ENCODE results near the gene ASAP2. TPM values are rescaled to one million over a fixed set of nuclear protein-coding genes. Genes with fewer than 3 reads are reported as not detected.

Gene ASAP2
- total RNA-seq, 1 donor: 66.2 TPM

GRCh38 chr2:9240745-9241144, 34.1 kb downstream of the ASAP2 start:
- peaks cover 99% of the 10 kb centered on the region for H3K79me2 ChIP-seq (ENCODE audit: insufficient read depth, low read length)
- no peaks in the 10 kb centered on the region for H3K27me3 ChIP-seq (ENCODE audit: insufficient read depth, low read length)
- peak overlapping the region; percentile 25 for H3K27ac ChIP-seq (ENCODE audit: low read depth, low read length)
- DNase-seq (ENCODE audit: insufficient read length, low spot score, missing footprints): no peak
- peak overlapping the region; percentile 19 for H3K4me2 ChIP-seq (ENCODE audit: insufficient read depth, low read length)
- H4K20me1 ChIP-seq (ENCODE audit: insufficient read depth, low read length): no peaks in the 10 kb centered on the region
- H3K36me3 ChIP-seq (ENCODE audit: insufficient read depth, low read length): peaks cover 5% of the 10 kb centered on the region
- TF ChIP-seq CTCF (IDR thresholded peaks at IDR 0.05; ENCODE audit: extremely low read depth, low read depth, low read length): no peak
- H3K4me1 ChIP-seq (ENCODE audit: insufficient read depth, low read length): peaks cover 26% of the 10 kb centered on the region
- H3K9me3 ChIP-seq (ENCODE audit: low read depth, low read length): no peaks in the 10 kb centered on the region
- no peak overlapping the region for H2AFZ ChIP-seq (ENCODE audit: low read length)
- no peak overlapping the region for H3K4me3 ChIP-seq (ENCODE audit: insufficient read depth, low read length)

- no peaks in the 10 kb centered on the region for H4K20me1 ChIP-seq (ENCODE audit: insufficient read depth, low read length)
- no peaks in the 10 kb centered on the region for H3K27me3 ChIP-seq (ENCODE audit: insufficient read depth, low read length)
- no peak for DNase-seq (ENCODE audit: insufficient read length, low spot score, missing footprints)
- H3K9me3 ChIP-seq (ENCODE audit: low read depth, low read length): no peaks in the 10 kb centered on the region
- H3K36me3 ChIP-seq (ENCODE audit: insufficient read depth, low read length): peaks cover 5% of the 10 kb centered on the region
- H2AFZ ChIP-seq (ENCODE audit: low read length): no peak overlapping the region
- H3K27ac ChIP-seq (ENCODE audit: low read depth, low read length): peak overlapping the region; percentile 25
- H3K4me3 ChIP-seq (ENCODE audit: insufficient read depth, low read length): no peak overlapping the region
- no peak for TF ChIP-seq CTCF (IDR thresholded peaks at IDR 0.05; ENCODE audit: extremely low read depth, low read depth, low read length)
- H3K4me2 ChIP-seq (ENCODE audit: insufficient read depth, low read length): peak overlapping the region; percentile 19
- peaks cover 99% of the 10 kb centered on the region for H3K79me2 ChIP-seq (ENCODE audit: insufficient read depth, low read length)
- H3K4me1 ChIP-seq (ENCODE audit: insufficient read depth, low read length): peaks cover 21% of the 10 kb centered on the region
Measured at GRCh38 chr2:9241233-9241632, 34.6 kb downstream of the ASAP2 start.

GRCh38 chr2:9243357-9243756, 36.7 kb downstream of the ASAP2 start:
- H3K4me1 ChIP-seq (ENCODE audit: insufficient read depth, low read length): peaks cover 24% of the 10 kb centered on the region
- H3K4me2 ChIP-seq (ENCODE audit: insufficient read depth, low read length): no peak overlapping the region
- no peak for DNase-seq (ENCODE audit: insufficient read length, low spot score, missing footprints)
- peaks cover 99% of the 10 kb centered on the region for H3K79me2 ChIP-seq (ENCODE audit: insufficient read depth, low read length)
- H3K9me3 ChIP-seq (ENCODE audit: low read depth, low read length): no peaks in the 10 kb centered on the region
- H3K27ac ChIP-seq (ENCODE audit: low read depth, low read length): no peak overlapping the region
- H4K20me1 ChIP-seq (ENCODE audit: insufficient read depth, low read length): no peaks in the 10 kb centered on the region
- no peak overlapping the region for H2AFZ ChIP-seq (ENCODE audit: low read length)
- TF ChIP-seq CTCF (IDR thresholded peaks at IDR 0.05; ENCODE audit: extremely low read depth, low read depth, low read length): no peak
- peaks cover 5% of the 10 kb centered on the region for H3K36me3 ChIP-seq (ENCODE audit: insufficient read depth, low read length)
- H3K4me3 ChIP-seq (ENCODE audit: insufficient read depth, low read length): no peak overlapping the region
- no peaks in the 10 kb centered on the region for H3K27me3 ChIP-seq (ENCODE audit: insufficient read depth, low read length)

- H3K4me2 ChIP-seq (ENCODE audit: insufficient read depth, low read length): no peak overlapping the region
- no peaks in the 10 kb centered on the region for H3K36me3 ChIP-seq (ENCODE audit: insufficient read depth, low read length)
- H2AFZ ChIP-seq (ENCODE audit: low read length): no peak overlapping the region
- H3K9me3 ChIP-seq (ENCODE audit: low read depth, low read length): no peaks in the 10 kb centered on the region
- no peak for DNase-seq (ENCODE audit: insufficient read length, low spot score, missing footprints)
- TF ChIP-seq CTCF (IDR thresholded peaks at IDR 0.05; ENCODE audit: extremely low read depth, low read depth, low read length): no peak
- H3K27ac ChIP-seq (ENCODE audit: low read depth, low read length): peak overlapping the region; percentile 23
- peaks cover 96% of the 10 kb centered on the region for H3K79me2 ChIP-seq (ENCODE audit: insufficient read depth, low read length)
- H4K20me1 ChIP-seq (ENCODE audit: insufficient read depth, low read length): no peaks in the 10 kb centered on the region
- no peak overlapping the region for H3K4me3 ChIP-seq (ENCODE audit: insufficient read depth, low read length)
- H3K27me3 ChIP-seq (ENCODE audit: insufficient read depth, low read length): no peaks in the 10 kb centered on the region
- H3K4me1 ChIP-seq (ENCODE audit: insufficient read depth, low read length): peaks cover 41% of the 10 kb centered on the region
Measured at GRCh38 chr2:9244985-9245544, 38.5 kb downstream of the ASAP2 start.

Measured in osteoblast (primary cell).